Stimulated activated CD4-positive, alpha-beta T cell treated with anti-CD3 and anti-CD28 coated beads, Interleukin-2, amount 100 ng/mL, for 4 hours (primary cell): Measurements from ENCODE around the gene M1AP.
A peak's percentile ranks its signal among the peaks of the same experiment; 100 is the strongest.

ENCODE experiments used
- DNase-seq: peaks from one replicate; pipeline ENCODE4 v3.0.0-alpha.2; 2020; ENCODE audit warnings: low read depth

The M1AP gene

GRCh38 chr2:74548285-74548899 lies 99.7 kb downstream of the M1AP start:
- DNase-seq: no peak

GRCh38 chr2:74546004-74546403 lies 102.1 kb downstream of the M1AP start:
- no peak for DNase-seq

GRCh38 chr2:74544634-74545033 lies 103.5 kb downstream of the M1AP start:
- DNase-seq: no peak

- no peak for DNase-seq
These were observed 105.2 kb downstream of the M1AP start for GRCh38 chr2:74542978-74543377.

GRCh38 chr2:74540291-74540690 lies 107.8 kb downstream of the M1AP start:
- DNase-seq: no peak

- no peak for DNase-seq
These were observed 109.2 kb downstream of the M1AP start for GRCh38 chr2:74538881-74539339.

GRCh38 chr2:74537140-74537539 lies 111.0 kb downstream of the M1AP start:
- DNase-seq: no peak

GRCh38 chr2:74536166-74536950 lies 111.8 kb downstream of the M1AP start:
- no peak for DNase-seq

GRCh38 chr2:74535440-74535965 lies 112.6 kb downstream of the M1AP start:
- no peak for DNase-seq

GRCh38 chr2:74534411-74534810 lies 113.7 kb downstream of the M1AP start:
- no peak for DNase-seq

- DNase-seq: no peak
These were observed 114.7 kb downstream of the M1AP start for GRCh38 chr2:74533464-74533863.

- DNase-seq: no peak
These were observed 115.9 kb downstream of the M1AP start for GRCh38 chr2:74532222-74532621.

- no peak for DNase-seq
These were observed 116.5 kb downstream of the M1AP start for GRCh38 chr2:74531666-74532065.

- no peak for DNase-seq
These were observed 117.6 kb downstream of the M1AP start for GRCh38 chr2:74530239-74531187.

- DNase-seq: peak; percentile 79
These were observed 118.5 kb downstream of the M1AP start, which contains the start of the genes AUP1 and HTRA2 for GRCh38 chr2:74529357-74530238. Gene AUP1 (minus strand): TSS chr2:74529706. CDS start chr2:74529629, 77 bp downstream. Gene HTRA2 (plus strand): TSS chr2:74529933. CDS start chr2:74530007, 74 bp downstream.

- no peak for DNase-seq
These were observed 119.4 kb downstream of the M1AP start for GRCh38 chr2:74528600-74529356.

- DNase-seq: no peak
These were observed 120.4 kb downstream of the M1AP start for GRCh38 chr2:74527741-74528140.

- DNase-seq: no peak
These were observed 121.4 kb downstream of the M1AP start for GRCh38 chr2:74526649-74527230.

- DNase-seq: no peak
These were observed 122.1 kb downstream of the M1AP start, which contains the start of gene DQX1 for GRCh38 chr2:74525717-74526648. Gene DQX1 (minus strand): TSS chr2:74526231. CDS start chr2:74525729, 502 bp downstream.
